Measurements from ENCODE around the gene MYL9.

MYL9 gene

GRCh38 chr20:36498386-36499179 is 42.7 kb upstream of the MYL9 start:
- no peaks in the 10 kb centered on the region for H3K27me3 ChIP-seq (ENCODE audit: insufficient read depth, low read length, poor library complexity, severe bottlenecking)
- no peaks in the 10 kb centered on the region for H3K4me1 ChIP-seq (ENCODE audit: insufficient read depth, low read length, poor library complexity, severe bottlenecking)
- TF ChIP-seq EZH2phosphoT487 (IDR thresholded peaks at IDR 0.05; ENCODE audit: borderline replicate concordance), result no peak
- no peak for TF ChIP-seq CTCF (conservative IDR thresholded peaks at IDR 0.05; ENCODE audit: low read length)
- no peaks in the 10 kb centered on the region for H4K20me1 ChIP-seq (ENCODE audit: insufficient read depth, low read length, poor library complexity, severe bottlenecking)
- H3K36me3 ChIP-seq (ENCODE audit: insufficient read depth, low read length), result peaks cover 37% of the 10 kb centered on the region; the same call in 1 of the 2 replicates
- no peak overlapping the region for H3K9ac ChIP-seq (ENCODE audit: low read depth, low read length, poor library complexity, severe bottlenecking)
- H3F3A ChIP-seq (ENCODE audit: low read depth), result no peaks in the 10 kb centered on the region
- H2AFZ ChIP-seq (ENCODE audit: low read length), result no peak overlapping the region
- no peak overlapping the region for H3K4me3 ChIP-seq (ENCODE audit: low read length, poor library complexity, severe bottlenecking)
- no peaks in the 10 kb centered on the region for H3K9me3 ChIP-seq (ENCODE audit: insufficient read depth, low read depth, low read length)
- no peak overlapping the region for H3K4me2 ChIP-seq (ENCODE audit: low read depth, low read length, poor library complexity, severe bottlenecking)
- no peaks in the 10 kb centered on the region for H3K79me2 ChIP-seq (ENCODE audit: insufficient read depth, low read length)
- H3K9me2 ChIP-seq (replicated peaks; ENCODE audit: low read depth, low read length), result no peaks in the 10 kb centered on the region

GRCh38 chr20:36499211-36499610 is 42.1 kb upstream of the MYL9 start:
- Histone ChIP-seq H3K36me3 (ENCODE audit: insufficient read depth, low read length) (peaks cover 38% of the 10 kb centered on the region; the same call in 1 of the 2 replicates), H2AFZ (ENCODE audit: low read length) (no peak overlapping the region), H3K4me3 (ENCODE audit: low read length, poor library complexity, severe bottlenecking) (no peak overlapping the region), H3K4me2 (ENCODE audit: low read depth, low read length, poor library complexity, severe bottlenecking) (no peak overlapping the region), H3K9ac (ENCODE audit: low read depth, low read length, poor library complexity, severe bottlenecking) (no peak overlapping the region), H4K20me1 (ENCODE audit: insufficient read depth, low read length, poor library complexity, severe bottlenecking) (no peaks in the 10 kb centered on the region), H3K27me3 (ENCODE audit: insufficient read depth, low read length, poor library complexity, severe bottlenecking) (no peaks in the 10 kb centered on the region), H3F3A (ENCODE audit: low read depth) (no peaks in the 10 kb centered on the region), H3K9me3 (ENCODE audit: insufficient read depth, low read depth, low read length) (no peaks in the 10 kb centered on the region), H3K9me2 (replicated peaks; ENCODE audit: low read depth, low read length) (no peaks in the 10 kb centered on the region), H3K4me1 (ENCODE audit: insufficient read depth, low read length, poor library complexity, severe bottlenecking) (no peaks in the 10 kb centered on the region), H3K79me2 (ENCODE audit: insufficient read depth, low read length) (no peaks in the 10 kb centered on the region)
- TF ChIP-seq EZH2phosphoT487 (IDR thresholded peaks at IDR 0.05; ENCODE audit: borderline replicate concordance), result no peak
- no peak for TF ChIP-seq CTCF (conservative IDR thresholded peaks at IDR 0.05; ENCODE audit: low read length)

- no peaks in the 10 kb centered on the region for H3F3A ChIP-seq (ENCODE audit: low read depth)
- H3K9me3 ChIP-seq (ENCODE audit: insufficient read depth, low read depth, low read length), result no peaks in the 10 kb centered on the region
- TF ChIP-seq EZH2phosphoT487 (IDR thresholded peaks at IDR 0.05; ENCODE audit: borderline replicate concordance), result no peak
- no peak for TF ChIP-seq CTCF (conservative IDR thresholded peaks at IDR 0.05; ENCODE audit: low read length)
Measured at GRCh38 chr20:36499723-36500501, 41.4 kb upstream of the MYL9 start.

More at GRCh38 chr20:36499723-36500501, 41.4 kb upstream of the MYL9 start:
- Histone ChIP-seq H3K4me2 (ENCODE audit: low read depth, low read length, poor library complexity, severe bottlenecking) (no peak overlapping the region), H3K27me3 (ENCODE audit: insufficient read depth, low read length, poor library complexity, severe bottlenecking) (no peaks in the 10 kb centered on the region), H2AFZ (ENCODE audit: low read length) (no peak overlapping the region), H3K9ac (ENCODE audit: low read depth, low read length, poor library complexity, severe bottlenecking) (no peak overlapping the region), H4K20me1 (ENCODE audit: insufficient read depth, low read length, poor library complexity, severe bottlenecking) (no peaks in the 10 kb centered on the region), H3K4me3 (ENCODE audit: low read length, poor library complexity, severe bottlenecking) (no peak overlapping the region), H3K79me2 (ENCODE audit: insufficient read depth, low read length) (no peaks in the 10 kb centered on the region), H3K36me3 (ENCODE audit: insufficient read depth, low read length) (peaks cover 41% of the 10 kb centered on the region; the same call in 1 of the 2 replicates), H3K4me1 (ENCODE audit: insufficient read depth, low read length, poor library complexity, severe bottlenecking) (no peaks in the 10 kb centered on the region), H3K9me2 (replicated peaks; ENCODE audit: low read depth, low read length) (no peaks in the 10 kb centered on the region)

Data from Loucy (cell line).